Fibroblast of skin of right biceps (primary cell): ENCODE measurements around the gene LRRC41.
"Not testable (repeated sequence)": the region's sequence is repeated elsewhere in the genome, so short reads cannot be mapped to it uniquely, and the experiment has no call there.

ENCODE experiments used
- DNase-seq: peaks from one replicate; pipeline ENCODE4 v3.0.0-alpha.2; 2013

LRRC41 gene

GRCh38 chr1:46322191-46322590, 18.8 kb upstream of the LRRC41 start:
- not testable (repeated sequence) for DNase-seq

DNA sequence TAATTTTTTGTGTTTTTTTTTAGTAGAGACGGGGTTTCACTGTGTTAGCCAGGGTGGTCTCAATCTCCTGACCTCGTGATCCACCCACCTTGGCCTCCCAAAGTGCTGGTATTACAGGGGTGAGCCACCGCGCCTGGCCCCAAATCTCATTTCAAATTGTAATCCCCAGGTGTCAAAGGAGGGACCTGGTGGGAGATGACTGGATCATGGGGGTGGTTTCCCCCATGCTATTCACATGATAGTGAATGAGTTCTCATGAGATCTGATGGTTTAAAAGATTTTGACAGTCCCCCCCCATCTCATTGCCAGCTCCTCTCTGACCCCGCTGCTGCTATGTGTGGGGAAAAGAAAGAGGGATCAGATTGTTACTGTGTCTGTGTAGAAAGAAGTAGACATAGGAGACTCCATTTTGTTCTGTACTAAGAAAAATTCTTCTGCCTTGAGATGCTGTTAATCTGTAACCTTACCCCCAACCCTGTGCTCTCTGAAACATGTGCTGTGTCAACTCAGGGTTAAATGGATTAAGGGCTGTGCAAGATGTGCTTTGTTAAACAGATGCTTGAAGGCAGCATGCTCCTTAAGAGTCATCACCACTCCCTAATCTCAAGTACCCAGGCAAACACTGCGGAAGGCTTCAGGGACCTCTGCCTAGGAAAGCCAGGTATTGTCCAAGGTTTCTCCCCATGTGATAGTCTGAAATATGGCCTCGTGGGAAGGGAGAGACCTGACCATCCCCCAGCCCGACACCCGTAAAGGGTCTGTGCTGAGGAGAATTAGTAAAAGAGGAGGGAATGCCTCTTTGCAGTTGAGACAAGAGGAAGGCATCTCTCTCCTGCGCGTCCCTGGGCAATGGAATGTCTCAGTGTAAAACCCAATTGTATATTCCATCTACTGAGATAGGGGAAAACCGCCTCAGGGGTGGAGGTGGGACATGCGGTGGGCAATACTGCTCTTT, 16.8 kb upstream of the LRRC41 start:
- not testable (repeated sequence) for DNase-seq

- not testable (repeated sequence) for DNase-seq
Observed at GRCh38 chr1:46319301-46319700, 15.9 kb upstream of the LRRC41 start.

DNA sequence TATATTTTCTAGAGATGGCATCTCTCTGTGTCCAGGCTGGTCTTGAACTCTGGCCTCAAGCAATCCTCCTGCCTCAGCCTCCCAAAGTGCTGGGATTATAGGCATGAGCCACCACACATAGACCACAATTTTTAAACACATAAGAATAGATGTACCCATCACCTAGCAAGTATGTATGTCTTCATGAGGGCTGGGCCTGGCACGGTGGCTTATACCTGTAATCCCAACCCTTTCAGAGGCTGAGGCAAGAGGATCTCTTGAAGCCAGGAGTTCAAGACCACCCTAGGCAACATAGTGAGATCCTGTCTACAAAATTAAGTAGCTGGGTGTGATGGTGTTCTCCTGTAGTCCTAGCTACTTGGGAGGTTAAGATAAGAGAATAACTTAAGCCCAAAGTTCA, 13.9 kb upstream of the LRRC41 start:
- no peak for DNase-seq

DNA sequence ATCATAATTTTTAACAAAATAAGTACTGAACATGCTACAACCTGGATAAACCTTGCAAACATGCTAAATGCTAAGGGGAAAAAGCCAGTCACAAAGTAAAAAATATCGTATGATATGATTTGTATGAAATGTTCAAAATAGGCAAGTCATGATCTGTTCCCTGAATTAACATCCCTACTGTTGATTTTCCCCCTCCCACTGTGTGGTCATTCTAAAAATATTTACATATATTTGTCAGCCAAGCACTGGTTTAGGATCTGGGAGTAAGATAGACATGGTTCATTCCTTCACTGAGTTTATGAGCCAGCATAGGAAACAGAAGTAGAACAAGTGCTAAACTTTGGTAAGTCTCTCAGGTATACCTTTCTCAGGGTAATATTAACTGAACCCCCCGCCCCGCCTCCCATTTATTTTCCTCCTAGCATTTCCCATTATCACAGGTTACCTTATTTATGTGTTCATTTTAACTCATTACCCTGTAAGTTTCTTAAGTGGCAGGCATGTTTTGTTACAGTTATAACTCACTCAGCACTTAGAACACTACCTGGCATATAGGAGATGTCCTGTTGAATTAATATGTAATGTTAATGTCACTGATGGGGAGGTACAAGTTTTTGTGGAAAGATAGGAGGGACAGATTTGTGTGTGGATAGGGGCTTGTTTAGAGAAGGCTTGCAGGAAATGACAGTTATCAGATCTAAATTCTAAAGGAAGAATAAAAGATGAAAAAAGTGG, 12.4 kb upstream of the LRRC41 start:
- peak; percentile 55 for DNase-seq

DNA sequence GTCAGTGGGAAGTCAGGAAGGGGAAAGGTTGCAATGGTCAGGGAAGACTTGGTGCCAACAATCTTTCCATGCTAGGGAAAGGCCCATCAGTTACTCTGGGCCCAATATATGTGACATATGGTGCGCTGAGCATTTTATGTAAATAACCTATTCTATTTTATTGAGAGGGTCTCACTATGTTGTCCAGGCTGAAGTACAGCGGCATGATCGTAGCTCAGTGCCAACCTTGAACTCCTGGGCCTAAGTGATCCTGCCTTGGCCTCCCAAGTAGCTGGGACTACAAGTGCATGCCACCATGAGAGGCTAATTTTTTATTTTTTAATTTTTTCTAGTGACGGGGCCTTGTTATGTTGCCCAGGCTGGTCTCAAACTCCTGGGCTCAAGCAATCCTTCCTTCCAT, 6.9 kb upstream of the LRRC41 start:
- no peak for DNase-seq

GRCh38 chr1:46309401-46310159, 6.2 kb upstream of the LRRC41 start:
- no peak for DNase-seq

DNA sequence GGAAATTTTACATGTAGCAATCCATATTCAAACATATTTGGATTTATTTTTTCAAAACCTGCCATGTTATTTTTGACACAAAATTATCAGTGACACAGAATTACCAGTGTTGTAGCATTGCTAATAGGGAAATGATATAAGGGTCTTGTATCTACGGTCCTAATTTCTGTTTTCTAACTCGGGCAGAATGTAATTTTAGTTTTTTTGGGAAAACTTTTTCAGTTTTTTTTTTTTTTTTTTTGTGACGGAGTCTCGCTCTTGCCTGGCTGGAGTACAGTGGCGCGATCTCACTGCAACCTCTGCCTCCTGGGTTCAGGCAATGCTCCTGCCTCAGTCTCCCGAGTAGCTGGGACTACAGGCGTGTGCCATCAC, 2.7 kb upstream of the LRRC41 start:
- no peak for DNase-seq

DNA sequence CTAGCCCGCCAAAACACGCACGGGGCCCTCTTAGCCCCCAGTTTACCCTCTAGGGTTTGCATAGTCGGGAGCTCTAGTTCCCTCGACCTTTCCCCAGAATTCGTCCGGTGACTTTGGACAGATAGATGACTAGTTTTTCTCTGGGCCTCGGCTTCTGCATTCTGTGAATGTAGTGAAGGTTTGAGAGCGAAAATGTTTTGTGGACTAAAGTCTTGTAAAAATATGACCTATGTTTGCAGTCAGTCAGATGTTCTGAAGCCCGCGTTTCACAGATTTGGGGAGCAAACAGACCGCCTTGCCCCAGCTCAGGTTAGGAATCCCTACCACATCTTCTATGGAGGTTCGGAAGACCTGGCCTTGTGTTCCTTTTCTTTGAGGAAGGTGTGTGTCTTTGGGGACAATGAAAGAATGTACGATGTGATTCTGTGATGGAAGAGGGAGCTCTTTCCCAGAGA, 483 bp upstream of the LRRC41 start:
- no peak for DNase-seq

GRCh38 chr1:46302641-46303037, 777 bp downstream of the LRRC41 start:
- DNase-seq: no peak

GRCh38 chr1:46301808-46302640, 1.4 kb downstream of the LRRC41 start:
- DNase-seq: peak; percentile 60

- DNase-seq: no peak
Observed at GRCh38 chr1:46301406-46301807, 2.0 kb downstream of the LRRC41 start.

GRCh38 chr1:46300673-46301405, 2.6 kb downstream of the LRRC41 start:
- DNase-seq: peak; percentile 45

GRCh38 chr1:46298387-46298786, 5.0 kb downstream of the LRRC41 start:
- no peak for DNase-seq

DNA sequence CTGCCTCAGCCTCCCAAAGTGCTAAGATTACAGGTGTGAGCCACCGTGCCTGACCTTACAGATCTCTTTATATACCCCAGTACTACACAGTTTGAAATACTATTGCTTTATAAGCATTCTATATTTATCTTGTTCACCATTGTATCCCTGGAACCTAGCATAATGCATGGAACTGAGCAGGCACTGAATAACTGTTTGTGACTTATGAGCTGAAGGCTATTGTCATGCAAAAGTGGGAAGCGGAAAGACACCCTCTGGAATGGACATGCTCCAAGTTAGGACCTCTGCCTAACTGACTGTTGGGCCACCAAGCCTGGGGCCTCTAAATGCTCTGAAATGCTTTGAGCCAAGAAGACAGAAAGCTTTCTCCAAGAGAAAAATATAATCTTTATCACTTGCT, 8.1 kb downstream of the LRRC41 start:
- no peak for DNase-seq

GRCh38 chr1:46289976-46290375, 13.4 kb downstream of the LRRC41 start:
- peak; percentile 23 for DNase-seq

DNA sequence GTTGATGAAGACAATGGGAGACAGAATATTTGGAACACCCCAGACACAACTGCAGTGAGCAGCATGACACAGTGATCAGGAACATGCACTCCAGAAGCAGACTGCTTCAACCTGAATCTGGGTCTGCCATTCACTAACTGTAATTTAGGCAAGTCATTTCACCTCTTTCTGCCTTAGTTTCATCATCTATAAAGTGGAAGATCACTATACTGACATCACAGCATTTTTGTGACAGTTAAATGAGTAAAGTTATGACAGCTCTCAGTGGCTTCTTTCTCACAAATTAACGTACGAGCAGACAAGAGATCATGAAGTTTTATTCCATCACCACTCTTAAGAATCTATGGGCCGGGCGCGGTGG, 14.3 kb downstream of the LRRC41 start:
- DNase-seq: no peak

GRCh38 chr1:46288485-46289133, 14.8 kb downstream of the LRRC41 start:
- DNase-seq: peak; percentile 81

DNA sequence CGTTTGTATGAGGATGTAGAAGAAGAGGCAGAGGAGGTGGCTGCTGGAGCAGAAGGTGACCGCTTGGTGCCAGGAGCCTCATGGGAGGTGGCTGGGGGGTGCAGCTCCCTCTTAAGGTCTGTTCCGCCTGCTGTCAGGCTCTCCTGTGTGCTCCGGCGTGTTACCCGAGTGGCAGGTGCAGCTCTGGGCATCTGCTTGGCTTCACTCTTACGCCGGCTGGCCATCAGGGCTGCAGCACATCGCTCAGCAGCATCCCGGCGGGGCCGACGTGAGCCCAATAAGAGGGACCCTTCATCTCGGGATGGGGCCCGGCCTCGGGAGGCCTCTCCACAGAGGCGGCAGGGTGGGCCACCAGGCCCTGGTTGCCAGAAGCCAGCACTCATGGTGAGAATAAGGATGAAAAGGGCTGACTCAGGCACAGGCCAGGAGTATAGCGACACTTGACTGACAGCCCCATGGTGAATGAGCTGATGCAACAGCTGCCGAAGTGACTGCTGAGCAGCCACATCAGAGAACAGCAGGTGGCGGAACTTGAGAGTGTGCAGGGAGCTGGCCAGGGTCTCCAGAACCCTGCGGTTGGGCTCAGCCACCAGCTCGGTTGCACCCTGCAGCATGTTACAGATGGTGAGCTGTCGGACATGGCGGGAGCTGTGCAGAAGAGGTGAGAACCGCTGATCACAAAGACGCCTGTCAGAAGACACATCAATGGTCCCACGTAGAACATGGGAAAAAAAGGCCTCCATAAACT, 17.5 kb downstream of the LRRC41 start:
- no peak for DNase-seq
